Measurements from ENCODE around the gene CBFA2T2.
"Not testable (repeated sequence)": the region's sequence is repeated elsewhere in the genome, so short reads cannot be mapped to it uniquely, and the experiment has no call there.

CBFA2T2 gene

DNA sequence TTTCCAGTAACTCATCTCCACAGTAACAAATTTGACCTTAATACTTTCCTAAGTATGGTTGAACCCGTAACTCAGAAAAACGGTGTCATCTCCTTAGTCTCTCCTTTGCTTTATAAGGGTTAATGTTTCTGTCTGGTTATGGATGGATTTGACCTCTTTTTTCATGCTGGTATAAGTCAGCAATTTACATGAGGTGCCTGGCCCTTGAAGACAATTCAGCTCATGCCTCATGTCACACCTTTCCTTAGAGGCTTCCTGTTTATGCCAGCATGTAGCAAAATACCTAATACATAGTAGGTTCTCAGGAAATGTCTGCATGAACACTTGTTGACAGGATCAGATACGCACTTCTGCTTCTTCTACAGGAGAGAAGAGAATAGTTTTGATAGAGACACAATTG, 134.5 kb downstream of the CBFA2T2 start:
- DNase-seq (ENCODE audit: low read depth in 2 of 2) = no peak

DNA sequence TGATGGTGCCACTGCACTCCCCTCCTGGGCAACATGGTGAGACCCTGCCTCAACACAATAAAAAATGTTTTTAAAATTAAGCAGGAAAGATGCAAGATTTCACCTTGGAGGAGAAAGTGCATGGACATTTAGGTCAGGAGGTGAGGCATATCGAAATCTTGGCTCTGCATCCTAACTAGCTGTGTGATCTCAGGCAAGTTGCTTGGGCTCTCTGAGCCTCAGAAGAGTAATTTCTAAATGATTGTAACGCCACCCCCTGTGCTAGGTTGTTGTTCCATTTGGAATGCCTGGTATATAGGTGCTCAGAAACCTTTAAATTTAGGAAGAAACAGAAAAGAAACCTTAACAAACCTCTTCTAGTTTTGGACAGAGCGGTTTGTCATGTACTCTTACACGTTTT, 136.3 kb downstream of the CBFA2T2 start:
- no peak for DNase-seq (ENCODE audit: low read depth in 2 of 2)

DNA sequence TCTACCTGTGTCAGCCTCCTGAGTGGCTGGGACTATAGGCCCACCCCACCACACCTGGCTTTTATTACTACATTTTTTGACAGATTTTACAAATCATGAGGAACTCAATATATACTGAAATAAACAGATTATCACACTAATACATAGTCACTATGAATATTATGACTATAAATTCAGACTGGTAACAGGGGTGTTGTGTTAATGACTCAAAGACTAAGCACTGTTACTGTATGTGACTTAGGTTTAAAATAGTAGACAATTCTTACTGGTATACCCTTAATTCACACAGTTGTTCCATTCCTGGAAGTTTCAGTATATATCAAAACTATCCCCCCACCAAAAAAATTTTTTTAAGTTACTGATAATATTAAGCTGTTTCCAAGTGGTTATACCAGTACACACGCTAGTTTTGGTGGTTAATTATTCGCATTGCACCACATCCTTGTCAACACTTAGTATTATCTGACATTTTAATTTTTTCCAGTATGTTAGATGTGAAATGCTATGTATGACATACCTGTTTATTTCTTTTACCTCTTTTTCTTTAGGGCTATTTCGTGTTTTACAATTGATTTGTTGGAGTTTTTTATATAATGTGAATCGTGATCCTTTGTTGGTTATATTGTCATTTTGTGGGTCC, 137.8 kb downstream of the CBFA2T2 start:
- DNase-seq (ENCODE audit: low read depth in 2 of 2) = no peak

DNA sequence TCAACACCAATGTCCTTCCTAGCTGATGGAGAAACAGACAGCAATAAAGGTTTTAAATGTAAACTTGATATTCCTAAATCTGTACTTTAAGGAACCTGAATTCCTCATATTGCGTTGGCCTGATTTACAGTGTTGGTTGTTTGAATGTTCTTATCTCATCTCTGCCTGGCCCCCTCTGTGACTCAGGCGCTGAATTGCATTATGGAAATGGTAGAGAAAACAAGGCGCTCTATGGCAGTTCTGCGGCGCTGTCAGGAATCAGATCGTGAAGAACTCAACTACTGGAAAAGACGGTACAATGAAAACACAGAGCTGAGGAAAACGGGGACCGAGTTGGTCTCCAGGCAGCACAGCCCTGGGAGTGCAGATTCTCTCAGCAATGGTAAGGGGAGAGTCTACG, 139.6 kb downstream of the CBFA2T2 start:
- DNase-seq (ENCODE audit: low read depth in 2 of 2) = no peak

DNA sequence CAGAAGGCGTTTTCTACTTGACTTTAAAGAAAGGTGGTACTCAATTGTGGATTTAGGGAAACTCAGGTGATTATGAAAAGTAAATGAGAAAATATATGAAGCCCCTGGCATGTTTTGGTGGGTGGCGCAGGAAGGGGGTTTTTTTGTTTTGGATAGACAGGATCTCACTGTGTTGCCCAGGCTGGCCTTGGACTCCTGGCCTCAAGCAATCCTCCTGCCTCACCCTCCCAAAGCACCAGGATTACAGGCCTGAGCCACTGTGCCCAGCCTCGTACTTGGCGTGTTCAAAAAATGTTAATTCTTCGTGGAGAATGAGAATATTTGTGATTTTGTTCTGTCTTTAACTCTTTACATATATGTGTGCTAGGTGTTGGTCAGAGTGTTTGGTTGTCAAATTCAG, 140.1 kb downstream of the CBFA2T2 start:
- DNase-seq (ENCODE audit: low read depth in 2 of 2) = no peak

DNA sequence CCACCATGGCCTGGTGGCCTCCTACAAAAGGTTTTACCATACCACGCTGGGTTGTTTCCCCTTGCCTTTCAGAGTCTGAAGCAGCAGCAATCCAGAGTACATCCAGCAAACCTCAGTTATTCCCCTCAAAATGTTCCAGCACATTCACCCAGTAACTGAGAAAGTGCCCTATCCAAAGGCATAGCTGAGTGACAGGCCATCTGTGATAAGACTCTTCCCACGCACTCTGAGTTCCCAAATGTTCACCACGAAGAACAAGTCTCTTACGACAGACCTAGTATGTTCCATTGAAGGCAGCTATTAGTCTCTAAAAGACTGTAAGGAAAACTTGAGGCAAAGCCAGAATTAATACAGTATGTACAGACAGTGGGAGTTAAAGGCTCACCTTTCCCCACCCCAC, 140.6 kb downstream of the CBFA2T2 start:
- DNase-seq (ENCODE audit: low read depth in 2 of 2) = no peak

DNA sequence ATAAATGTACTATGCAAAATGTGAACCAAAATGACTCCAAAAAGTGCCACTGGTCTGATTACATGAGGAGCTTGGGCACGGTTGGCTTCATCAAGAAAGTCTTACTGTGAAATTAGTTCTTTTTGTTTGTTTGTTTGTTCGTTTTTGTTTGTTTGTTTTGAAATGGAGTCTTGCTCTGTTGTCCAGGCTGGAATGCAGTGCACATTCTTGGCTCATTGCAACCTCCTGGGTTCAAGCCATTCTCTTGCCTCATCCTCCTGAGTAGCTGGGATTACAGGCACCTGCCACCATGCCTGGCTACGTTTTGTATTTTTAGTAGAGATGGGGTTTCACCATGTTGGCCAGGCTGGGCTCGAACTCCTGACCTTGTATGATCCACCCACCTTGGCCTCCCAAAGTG, 142.0 kb downstream of the CBFA2T2 start:
- DNase-seq (ENCODE audit: low read depth in 2 of 2) = not testable (repeated sequence)

DNA sequence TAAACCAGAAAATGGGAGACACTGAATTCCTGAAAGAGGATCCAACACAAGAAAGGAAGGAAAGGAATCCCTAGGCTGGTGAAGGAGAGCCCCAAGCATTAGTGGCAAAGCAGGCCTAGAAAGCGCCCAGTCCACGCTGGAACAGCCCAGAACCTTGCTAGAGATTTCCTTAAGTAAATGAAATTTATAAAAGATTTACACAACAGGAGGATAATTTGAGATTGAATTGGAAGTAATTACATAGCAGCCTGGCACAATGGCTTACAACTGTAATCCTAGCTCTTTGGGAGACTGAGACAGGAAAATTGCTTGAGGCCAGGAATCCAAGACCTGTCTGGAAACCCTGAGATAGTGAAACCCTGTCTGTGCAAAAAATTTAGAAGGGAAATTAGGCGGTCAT, 145.4 kb downstream of the CBFA2T2 start:
- DNase-seq (ENCODE audit: low read depth in 2 of 2) = no peak

DNA sequence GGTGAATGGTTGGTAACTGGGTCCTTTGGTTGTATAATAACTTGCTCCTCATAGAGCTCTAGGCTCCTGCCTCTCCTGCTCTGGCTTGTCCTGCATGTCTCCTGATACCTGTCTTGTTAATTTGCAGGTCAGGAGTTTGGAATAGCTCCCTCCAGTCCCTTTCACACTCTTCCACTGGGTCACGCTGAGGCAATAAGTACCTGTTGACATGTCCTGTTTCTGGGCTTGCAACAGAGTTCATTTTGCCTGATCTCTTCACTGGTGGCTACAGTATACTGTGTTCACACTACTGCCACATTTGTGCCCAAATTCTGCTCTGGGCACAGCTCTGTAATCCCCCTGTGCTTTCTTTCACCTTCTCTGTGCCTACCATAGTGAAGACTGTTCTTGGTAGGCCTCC, 146.9 kb downstream of the CBFA2T2 start:
- DNase-seq (ENCODE audit: low read depth in 2 of 2) = no peak

DNA sequence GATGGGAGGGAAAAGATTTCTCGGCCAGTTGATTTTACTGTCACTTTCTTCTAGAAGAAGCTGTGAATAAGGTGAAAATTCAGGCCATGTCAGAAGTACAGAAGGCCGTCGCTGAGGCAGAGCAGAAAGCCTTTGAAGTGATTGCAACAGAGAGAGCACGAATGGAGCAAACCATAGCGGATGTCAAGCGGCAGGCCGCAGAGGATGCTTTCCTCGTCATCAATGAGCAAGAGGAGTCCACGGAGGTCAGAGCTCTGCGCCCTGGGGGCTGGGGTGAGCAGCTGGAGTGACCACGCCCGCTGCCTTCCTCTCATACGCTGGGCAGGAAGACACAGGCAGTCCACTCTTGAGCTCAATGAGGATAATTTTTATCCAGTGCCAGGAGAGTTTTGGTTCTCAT, 150.4 kb downstream of the CBFA2T2 start:
- DNase-seq (ENCODE audit: low read depth in 2 of 2) = no peak

DNA sequence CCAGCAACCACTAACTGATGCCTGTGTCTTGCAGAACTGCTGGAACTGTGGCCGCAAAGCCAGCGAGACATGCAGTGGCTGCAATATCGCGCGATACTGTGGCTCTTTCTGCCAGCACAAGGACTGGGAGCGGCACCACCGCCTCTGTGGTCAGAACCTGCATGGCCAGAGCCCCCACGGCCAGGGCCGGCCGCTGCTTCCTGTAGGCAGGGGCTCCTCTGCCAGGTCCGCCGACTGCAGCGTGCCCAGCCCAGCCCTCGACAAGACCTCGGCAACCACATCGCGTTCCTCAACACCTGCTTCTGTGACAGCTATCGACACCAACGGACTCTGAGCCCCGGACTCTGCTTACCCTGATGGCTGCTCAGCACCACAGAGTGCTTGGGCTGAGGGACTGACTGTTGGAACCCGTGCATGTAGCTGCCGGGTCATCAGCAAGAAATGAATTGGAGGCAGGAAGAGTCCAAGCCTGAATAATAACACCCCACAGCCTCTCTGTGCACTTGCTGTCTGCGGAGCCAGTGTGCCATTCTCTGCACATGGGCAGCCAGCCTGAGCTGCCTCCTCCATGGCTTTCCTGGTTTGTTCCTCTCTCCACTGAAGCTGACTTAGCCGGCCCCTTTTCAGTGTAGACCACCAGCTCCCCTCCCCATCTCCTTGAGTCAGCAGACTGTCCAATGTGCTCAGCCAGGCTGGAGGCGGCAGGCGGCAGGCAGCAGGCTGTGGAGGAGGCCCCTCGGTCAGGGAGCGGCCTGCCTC, 154.6 kb downstream of the CBFA2T2 start:
- no peak for DNase-seq (ENCODE audit: low read depth in 2 of 2)

DNA sequence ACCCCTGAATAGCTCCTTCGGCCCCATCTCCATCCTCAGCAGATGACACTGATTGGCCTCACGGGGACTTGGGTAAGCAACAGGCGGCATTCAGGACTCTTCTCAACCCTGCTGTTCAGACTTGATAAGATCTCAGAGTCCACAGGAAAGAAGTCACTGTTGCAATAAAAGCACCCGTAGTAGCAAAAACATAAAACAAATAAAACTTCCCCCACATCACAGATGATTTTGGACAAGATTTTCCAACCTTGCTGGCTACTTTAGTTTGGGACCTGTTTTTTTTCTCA, 155.1 kb downstream of the CBFA2T2 start:
- DNase-seq (ENCODE audit: low read depth in 2 of 2) = no peak

DNA sequence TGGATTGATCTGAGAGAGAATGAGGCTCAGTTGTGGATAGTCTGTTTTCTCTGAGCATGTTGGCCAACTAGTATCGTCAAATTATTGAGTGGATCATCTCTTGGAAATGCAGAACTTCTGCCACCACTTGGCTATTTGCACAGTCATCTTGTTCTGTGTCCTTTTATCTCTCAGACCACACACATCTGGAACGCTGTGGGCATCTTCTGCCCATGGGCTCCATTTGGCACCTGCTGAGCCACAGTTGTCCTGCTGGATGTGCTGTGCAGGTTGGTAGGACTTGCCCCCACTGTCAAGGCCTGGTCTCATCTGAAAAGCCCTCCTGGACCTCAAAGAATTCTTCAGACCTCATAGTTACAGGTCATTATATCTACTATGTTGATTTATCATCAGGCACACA, 155.5 kb downstream of the CBFA2T2 start:
- no peak for DNase-seq (ENCODE audit: low read depth in 2 of 2)

DNA sequence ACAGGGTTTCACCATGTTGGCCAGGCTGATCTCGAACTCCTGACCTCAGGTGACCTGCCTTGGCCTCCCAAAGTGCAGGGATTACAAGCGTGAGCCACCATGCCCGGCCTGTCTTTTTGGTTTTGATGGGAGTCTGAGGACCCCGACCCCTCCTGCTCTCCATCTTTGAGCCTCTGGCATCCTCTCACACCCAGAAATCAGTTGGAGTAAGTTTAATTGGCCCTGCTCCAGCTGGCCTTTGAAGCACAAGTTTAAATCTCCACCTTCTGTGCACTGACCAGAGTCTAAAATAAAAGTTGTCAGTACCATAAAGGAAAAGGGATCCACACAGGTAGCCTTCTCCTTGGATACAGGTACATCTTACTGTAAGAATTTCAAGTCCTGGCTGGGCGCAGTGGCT, 156.3 kb downstream of the CBFA2T2 start:
- no peak for DNase-seq (ENCODE audit: low read depth in 2 of 2)

DNA sequence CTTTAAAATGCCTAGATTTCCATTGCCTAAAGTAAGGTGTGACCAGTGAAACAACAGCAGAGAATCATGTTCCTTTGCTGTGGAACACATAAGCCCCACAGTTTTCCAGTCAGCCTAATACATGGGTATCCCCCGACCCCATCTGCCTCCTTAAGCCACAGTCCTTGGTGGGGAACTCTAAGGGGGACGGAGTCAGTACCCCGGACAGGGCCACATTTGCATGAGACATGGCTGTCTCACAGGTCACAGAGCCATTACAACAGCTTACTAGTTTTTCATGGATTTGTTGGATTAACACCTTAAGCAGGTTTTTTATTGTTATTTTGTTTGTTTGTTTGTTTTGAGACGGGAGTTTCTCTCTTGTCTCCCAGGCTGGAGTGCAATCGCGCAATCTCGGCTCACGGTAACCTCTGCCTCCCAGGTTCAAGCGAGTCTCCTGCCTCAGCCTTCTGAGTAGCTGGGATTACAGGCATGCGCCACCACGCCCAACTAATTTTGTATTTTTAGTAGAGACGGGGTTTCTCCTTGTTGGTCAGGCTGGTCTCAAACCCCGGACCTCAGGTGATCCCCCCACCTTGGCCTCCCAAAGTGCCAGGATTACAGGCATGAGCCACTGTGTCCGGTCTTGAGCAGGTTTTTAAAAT, 157.2 kb downstream of the CBFA2T2 start:
- DNase-seq (ENCODE audit: low read depth in 2 of 2) = not testable (repeated sequence)

DNA sequence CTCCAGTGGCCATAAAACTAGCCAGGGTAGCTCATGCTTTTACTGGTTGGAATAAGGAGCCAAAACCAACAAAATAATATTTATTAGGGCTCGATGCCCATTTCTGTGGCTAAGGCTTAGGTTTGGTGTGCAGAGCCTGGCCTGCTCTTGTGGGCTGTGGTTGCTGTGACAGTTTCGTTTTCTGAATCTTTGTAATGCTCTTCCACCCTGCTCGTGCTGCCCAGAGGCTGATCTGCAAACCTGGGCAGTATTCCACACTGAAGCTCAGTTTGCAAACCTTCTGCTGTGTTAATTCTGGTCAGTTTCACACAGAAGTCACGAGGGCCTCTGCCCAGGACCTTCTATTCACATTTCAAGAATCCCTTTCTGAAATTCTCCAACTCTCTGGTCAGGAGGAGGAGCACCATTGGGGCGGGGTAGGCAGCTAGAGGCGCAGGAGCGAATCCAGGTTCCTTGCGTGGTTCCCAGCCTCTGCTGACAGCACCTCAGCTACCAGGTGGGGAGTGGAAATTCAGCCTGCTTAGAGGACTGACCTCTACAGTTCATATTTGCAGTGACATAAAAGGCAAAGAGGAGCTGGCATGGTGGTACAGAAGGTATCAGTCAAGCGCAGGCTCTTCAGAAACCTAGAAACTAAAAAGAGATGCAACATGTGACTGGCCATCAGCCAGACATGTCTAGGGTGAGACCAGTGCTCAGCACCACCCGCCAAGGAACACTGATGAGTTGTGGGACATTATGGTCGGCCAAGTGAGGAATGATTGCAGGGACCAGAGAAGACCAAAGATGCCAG, 157.9 kb downstream of the CBFA2T2 start:
- no peak for DNase-seq (ENCODE audit: low read depth in 2 of 2)

DNA sequence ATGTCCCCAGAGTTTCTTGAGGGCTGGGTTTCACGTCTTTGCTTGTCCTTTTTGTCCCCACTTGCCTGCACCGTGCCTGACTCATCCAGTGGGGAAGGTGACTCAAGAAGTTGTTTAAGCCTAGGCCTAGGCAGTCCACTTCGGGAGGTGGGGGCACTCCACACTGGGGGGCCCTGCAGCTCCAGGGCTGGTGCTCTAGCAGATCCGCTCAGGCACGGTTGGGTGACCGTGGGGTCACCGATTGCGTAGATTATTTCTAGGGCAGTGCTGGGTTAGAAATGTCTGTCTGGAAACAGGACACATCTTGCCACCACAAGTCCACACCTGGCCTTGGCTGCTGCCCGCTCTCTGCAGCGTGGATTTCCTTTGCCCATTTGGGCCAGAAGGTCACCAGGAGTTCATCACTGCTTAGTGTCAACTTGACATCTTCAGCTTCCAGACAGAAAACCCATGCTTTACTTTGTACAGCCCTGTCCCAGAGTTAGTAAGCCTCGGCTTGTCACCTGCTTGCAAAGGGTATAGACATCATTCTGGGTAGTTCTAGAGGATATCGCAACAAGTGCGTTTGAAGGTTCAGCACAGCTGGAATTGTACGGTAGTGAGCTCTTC, 158.6 kb downstream of the CBFA2T2 start:
- DNase-seq (ENCODE audit: low read depth in 2 of 2) = no peak

DNA sequence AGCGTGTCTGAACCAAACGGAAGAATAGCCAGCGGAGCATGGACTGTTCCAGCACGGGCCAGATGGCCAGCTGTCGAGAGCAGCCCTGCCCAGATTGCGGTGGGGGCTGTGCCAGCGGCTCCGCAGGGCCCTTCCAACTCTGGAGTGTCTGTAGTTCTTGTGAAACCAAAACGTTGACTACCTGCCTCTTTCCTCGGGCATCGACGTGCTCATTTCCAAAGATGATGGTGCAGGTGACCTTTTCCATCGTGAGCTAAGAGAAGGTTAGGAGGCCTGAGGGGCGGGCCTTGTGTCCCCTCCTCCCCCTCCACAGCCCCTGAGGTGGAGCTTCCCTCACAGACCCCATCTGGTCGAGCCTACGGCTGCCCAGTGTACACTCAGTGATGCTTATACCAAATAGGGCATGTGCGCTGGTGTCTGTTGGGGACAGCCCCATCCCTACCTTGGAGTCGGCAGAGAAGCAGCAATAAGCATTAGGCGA, 159.3 kb downstream of the CBFA2T2 start:
- no peak for DNase-seq (ENCODE audit: low read depth in 2 of 2)

DNA sequence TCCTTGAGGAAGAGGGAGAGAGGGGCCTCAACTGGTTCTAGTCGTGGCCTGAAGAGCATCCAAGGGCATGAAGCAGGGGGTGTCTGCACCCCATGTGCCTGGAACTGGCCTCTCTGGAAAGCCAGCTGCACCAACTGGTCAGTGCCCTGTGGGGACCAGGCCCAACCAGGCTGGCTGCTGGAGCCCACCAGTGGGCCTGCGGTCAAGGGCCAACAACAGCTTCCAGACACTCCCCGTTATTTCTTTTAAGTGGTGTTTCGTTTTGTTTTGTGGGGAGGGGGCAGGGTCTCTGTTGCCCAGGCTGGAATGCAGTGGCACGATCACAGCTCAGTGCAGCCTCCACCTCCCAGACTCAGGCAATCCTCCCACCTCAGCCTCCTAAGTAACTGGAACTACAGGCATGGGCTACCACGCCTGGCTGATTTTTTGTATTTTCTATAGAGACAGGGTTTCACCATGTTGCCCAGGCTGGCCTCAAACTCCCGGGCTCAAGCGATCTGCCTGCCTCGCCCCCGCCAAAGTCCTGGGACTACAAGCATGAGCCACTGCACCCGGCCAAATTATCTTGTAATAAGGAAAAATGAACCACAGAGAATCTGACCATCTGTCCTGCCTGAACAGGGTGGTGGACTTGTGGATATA, 160.3 kb downstream of the CBFA2T2 start:
- DNase-seq (ENCODE audit: low read depth in 2 of 2) = no peak

DNA sequence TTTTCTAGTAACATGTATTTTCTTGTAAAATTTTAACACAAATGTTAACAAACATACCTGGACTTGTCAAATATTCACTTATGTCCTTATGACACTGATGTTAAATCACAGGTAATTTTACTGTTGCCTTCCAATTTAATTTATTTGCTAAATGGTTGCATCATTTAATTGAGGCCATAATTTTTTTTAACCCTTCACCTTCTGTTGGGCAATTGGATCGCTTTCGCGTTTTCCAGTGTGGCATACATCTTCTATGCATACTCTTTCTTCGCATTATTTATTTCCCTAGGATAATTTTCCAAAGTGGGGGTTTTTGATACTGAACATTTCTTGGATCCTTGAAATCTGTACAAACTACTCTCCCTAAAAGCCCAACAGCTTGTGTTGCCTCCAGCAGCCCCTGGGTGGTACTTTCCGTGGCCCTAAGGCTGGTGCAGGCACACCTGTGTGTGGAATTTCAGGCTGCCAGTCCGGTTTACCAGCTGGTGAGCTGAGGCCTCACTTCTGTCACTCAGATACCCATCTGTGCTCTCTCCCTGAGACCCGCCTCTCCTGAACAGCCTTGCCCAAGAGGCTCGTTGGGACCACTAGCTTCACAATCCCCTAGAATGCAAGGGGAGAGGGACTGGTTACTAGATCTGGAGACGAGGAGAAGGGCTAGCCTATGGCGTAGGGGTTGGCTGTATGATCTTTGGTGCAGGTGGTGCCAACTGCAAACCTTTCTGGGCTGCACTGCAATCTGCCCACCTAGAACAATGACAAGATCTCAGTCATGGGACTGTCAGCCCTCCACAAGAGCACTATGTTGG, 161.1 kb downstream of the CBFA2T2 start:
- DNase-seq (ENCODE audit: low read depth in 2 of 2) = no peak

Measured in stimulated activated CD8-positive, alpha-beta memory T cell treated with anti-CD3 and anti-CD28 coated beads, Interleukin-15, amount 100 ng/mL, for 48 hours (primary cell).